ENCODE measurements around the gene PHF21A.

GRCh38 chr11:46107780-46108179 lies 13.5 kb downstream of the PHF21A start:
- TF ChIP-seq CTCF (IDR thresholded peaks at IDR 0.05; ENCODE audit: insufficient read depth, low read length, poor library complexity, severe bottlenecking) (no peak), EZH2phosphoT487 (conservative IDR thresholded peaks at IDR 0.05; ENCODE audit: low read length) (no peak)
